Activated CD8-positive, alpha-beta memory T cell treated with anti-CD3 and anti-CD28 coated beads for 48 hours (primary cell): ENCODE results near the gene ADGRL3.
"Not testable (repeated sequence)": the region's sequence is repeated elsewhere in the genome, so short reads cannot be mapped to it uniquely, and the experiment has no call there.

ENCODE experiments used
- DNase-seq, 3 experiments: peaks; one replicate each; pipeline ENCODE4 v3.0.0-alpha.2; 2020; ENCODE audit warnings: low read depth in 2 of 3, low spot score in 2 of 3

Gene ADGRL3

DNA sequence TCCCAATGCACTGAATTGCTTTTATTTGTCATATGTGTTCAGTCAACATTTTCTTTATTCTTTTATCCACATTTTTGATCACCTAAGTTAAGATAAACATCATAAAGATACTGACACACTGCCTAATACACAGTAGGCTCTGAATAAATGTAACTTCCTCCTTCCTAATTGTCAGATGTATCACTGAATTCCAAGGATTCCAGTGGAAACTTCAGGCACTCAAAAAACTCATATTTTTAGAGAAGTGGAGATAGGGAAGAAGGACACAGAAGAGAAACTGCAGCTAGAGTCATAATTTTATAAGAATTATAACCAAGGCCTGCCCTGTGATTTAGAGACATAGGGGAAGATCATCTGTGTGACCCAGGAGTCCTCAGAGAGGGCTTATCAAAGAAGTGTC, 753.3 kb downstream of the ADGRL3 start:
- no peak for DNase-seq

DNA sequence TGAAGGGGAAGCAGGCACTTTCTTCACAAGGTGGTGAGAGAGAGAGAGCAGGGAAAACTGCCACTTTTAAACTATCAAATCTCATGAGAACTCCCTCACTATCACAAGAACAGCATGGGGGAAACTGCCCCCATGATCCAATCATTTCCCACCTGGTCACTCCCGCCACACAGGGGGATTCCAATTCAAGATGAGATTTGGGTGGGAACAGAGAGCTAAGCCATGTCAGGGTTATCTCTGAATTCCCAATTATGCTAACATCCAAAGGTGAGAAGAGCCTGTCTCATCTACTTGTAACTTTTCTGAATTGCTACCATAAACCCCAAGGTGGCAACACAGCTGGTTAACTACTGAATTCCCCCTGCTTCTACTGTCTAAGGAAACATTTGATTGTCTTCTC, 758.5 kb downstream of the ADGRL3 start:
- no peak for DNase-seq

DNA sequence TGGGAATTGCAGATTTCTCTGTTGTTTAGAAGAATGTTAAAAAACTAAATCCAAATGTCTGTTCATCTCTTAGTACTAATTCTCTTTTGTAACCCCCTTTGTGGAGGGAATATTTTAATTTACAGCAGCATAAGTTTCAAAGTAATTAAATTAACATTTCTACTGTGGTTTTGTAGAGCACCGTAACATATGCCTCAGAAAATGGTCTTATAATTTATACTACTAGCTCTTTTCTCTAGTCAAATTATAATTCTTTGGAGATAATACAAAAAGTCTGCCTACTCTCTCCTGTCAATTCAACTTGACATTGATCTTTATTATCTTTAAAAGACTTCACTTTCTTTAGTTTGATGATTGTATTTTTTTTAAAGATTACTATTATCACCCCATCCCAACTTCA, 759.0 kb downstream of the ADGRL3 start:
- no peak for DNase-seq

DNA sequence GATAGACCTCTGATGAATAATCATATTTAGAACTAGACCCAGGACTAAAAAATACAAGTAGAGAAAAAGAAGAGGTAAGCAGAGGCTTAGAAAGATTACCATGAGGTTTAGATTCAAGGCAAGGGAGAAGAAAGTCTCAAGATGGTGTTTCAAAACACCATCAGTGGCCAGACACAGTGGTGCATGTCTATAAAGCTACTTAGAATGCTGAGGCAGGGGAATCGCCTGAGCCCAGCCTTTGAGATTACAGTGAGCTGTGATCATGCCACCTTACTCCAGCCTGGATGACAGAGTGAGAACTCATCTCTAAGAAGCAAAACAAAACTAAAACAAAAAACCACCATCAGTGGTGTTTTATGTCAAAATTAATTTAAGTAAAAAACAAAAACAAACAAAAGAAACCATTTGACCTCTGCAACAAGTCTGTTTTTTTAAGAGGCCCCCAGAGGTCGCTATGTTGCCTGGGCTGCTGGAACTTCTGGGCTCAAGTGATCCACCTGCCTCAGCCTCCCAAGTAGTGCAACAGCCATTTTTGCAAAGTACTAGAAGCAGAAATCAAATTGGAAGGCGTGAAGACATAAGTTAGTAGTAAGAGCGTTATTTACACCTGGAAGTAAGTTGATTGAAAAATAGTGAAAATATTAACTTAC, 784.3 kb downstream of the ADGRL3 start:
- no peak for DNase-seq

DNA sequence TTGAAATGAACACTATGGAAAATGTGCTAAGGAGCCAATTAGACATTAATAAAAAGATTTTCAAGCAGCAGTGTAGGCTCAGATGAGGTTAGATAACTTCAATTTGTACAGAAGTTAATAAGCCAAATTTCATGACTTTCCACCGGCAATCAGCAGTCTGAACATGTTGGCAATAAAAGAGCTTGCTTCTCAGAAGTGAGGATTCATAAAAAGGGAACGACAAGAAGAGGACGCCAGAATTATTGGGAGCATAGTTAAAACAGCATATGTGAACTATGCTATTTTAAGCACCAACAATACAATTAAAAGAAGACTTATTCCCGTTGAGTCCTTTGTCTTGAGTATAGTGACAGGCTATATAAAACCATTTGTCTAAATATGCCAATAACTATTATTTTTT, 785.3 kb downstream of the ADGRL3 start:
- no peak for DNase-seq

DNA sequence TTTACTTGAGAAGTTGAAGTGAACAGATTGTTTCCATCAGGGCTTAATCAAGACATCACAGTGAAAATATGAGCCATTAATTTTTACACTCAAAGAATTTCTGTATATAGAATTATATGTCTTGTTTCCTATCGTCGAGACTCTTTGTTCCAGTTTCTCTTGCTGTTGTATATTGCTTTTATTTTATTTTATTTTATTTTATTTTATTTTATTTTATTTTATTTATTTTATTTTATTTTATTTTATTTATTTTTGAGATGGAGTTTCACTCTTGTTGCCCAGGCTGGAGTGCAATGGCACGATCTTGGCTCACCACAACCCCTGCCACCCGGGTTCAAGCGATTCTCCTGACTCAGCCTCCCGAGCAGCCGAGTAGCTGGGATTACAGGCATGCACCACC, 786.8 kb downstream of the ADGRL3 start:
- not testable (repeated sequence) for DNase-seq

DNA sequence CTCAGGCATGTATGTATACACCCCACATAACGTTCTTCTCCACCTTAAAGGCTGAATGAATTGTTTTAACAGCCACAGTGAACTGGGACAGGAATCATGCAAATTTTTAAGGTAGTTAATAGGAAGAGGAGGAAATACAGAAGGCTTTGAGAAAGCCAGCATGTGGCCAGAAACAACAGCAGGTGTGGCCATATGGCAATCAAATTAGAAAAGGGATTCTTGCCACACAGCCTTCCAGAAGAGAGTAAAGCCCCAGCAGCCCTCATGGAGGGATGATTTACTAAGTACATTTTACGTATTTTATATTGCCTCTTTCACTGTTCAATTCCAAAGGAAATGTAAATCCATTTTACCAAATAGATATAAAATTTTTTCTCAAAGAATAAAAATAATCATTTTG, 792.2 kb downstream of the ADGRL3 start:
- DNase-seq, result no peak

DNA sequence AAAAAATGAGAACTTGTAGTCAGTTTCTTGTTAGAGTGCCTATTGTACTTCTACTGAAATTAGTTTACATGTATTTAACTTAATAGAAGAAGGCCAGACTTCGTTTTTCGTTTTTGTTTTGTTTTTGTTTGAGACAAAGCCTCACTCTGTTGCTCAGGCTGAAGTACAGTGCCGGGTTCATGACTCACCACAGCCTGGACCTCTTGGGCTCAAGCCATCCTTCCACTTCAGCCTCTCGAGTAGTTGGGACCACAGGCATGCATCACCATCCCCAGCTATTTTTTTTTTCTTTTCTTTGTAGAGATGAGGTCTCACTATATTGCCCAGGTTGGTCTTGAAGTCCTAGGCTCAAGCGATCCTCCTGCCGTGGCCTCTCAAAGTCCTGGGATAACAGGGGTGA, 793.9 kb downstream of the ADGRL3 start:
- DNase-seq, result no peak

DNA sequence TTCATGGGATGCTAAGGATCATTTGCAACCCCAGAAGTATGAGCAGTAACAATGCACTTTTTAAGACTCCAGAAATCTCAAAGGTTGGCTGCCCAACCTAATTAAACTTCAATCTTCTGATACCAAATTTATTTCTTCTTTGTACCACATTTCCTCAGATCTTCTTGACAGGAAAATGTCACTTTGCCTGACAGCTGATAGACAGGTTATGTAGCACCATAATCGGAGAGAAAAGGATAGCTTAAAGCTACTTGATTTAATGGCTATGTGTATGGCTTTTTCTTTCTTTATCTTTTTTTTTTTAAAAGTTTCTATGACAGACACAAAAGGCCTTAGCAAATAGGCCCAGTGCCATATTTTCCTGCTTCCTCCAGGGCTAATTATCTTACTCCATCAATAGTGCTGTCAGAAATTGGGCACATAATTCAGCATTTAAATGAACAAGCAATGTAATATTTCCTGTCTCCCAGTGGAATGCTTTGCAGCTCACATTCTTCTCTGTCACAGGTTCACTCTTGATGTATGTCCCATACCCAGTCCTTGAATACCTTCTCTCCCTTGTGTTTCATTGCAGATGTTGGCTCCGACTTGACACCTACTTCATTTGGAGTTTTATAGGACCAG, 795.7 kb downstream of the ADGRL3 start:
- DNase-seq, result no peak

DNA sequence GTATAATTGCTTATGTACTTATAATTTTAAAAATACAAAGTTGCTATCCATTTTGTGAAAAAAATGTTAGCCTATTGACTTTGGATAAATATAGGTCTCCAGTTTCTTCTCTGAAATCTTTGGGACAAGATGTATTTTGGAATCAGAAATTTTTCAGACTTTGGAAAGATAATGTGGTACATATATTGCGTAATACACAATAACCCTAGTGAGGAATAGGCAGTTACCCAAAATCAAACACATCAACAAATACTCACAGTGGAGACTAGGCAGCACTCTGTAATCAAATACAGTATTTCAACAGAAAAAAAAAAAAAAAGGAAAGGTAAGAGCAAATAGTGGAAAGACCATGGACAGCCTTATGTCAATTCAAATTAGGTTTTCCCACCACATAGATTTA, 796.8 kb downstream of the ADGRL3 start:
- no peak for DNase-seq

DNA sequence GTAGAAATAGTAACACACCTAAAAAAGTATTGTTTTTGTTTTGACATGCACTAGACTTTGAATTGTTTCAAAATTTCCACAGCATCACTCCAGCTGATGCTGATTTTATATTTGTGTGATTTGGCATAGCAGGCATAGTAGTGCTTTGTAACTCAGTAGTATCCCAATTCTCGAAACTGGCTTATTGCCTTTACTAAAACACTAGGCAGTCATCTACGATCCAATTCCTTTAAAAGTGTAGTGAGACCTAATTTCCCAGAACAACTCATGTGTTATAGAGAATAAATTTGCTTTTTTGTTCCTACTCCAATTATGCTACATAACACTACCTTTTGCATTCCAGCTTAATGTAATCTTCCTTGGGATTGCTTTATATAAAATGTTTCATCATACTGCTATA, 797.7 kb downstream of the ADGRL3 start:
- no peak for DNase-seq

DNA sequence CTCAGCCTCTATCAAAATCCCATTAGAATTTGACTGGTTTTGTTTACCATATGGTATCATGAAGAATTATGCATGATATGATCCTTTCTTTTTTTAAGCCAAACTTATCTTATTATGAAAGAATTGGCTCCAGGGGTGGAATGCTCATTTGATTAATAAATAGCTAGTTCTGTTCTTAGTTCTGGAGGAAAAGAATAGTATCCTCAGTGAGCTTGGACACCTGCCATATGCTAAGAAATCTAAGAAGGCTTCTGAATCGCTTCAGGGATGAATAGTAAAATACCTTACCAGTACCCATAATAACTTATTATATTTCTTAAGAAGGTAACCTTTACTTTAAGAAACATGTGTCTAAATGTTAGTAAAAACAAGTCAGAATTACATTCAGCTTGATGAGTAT, 803.6 kb downstream of the ADGRL3 start:
- no peak for DNase-seq

DNA sequence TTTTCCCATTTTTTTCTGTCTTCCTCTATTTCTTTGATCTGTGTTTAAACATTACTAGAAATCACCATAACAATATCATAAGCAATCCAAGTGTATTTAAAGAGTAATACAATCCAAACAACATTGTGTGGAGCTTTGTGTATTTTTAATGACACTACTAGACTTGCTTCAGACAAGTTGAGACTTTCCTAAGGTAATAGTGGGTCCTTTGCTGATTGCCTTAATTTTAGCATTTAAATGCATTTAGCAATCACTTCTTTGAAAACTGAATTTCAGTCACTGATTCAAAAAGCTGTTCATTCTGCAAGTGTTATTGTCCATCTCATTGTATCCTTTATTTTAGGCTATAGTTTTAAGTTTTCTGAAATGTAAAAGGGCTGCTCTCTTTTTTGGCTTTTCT, 804.8 kb downstream of the ADGRL3 start:
- DNase-seq, result no peak

DNA sequence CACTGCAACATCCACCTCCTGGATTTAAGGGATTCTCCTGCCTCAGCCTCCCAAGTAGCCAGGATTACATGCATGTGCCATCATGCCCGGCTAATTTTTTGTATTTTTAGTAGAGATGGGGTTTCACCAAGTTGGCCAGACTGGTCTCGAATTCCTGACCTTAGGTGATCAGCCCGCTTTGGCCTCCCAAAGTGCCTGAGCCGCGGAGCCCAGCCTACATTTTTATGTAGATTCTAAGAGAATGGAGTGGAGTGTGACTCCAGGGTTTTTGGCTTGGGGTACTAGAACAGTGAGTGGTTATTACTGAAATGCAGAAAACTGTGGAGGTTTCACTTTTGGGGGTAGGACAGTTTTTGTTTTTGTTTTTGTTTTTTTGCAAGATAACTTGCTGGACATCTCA, 806.0 kb downstream of the ADGRL3 start:
- no peak for DNase-seq

DNA sequence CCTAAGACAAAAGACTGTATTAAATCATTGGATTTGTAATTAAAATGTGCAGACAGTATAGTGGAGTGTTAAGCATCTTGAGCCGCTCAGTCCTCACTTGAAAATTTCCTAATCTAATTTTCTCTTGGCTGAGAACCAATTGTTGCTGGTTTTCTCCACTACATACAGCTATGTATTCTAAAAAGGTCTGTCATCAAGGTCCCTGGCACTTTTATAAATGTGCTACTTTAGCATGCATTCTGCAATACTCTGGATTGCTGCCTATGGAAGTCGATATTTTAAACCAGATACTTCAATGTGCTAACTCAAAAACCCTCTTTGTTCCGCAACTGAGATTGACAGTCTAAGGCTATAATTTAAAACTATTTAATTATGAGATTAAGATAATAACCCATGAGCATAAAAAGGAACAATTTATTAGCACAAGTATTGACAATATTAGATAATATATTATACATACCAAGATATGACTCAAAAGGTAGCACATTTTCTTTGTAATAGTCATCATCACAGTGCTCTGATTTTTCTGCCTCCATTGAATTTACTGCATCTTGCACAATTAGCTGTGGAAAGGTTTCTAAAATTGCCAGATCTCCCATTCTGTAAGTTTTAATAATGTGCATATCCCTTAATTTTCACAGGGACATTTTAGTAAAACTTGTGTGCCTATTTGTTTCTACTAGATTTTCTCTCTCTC, 815.1 kb downstream of the ADGRL3 start:
- DNase-seq, result no peak

DNA sequence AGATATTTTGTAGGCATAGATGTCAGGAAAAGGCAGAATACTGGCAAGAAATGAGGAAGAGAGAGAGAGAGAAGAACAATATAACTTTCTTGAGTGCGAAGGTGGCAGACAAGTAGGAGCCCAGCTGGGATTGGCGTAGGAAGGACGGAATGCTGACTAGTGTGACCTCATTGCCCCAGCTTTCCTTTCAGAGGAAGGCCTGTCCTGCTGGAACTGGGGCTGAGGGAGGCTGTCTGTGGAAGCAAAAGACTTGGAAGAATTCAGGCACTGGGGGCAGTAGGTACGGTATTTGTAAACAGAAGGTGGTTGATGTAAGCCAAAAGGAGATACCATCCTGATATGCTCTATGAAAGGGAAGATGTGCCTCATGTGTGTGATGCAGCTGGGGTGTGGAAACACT, 818.4 kb downstream of the ADGRL3 start:
- no peak for DNase-seq

DNA sequence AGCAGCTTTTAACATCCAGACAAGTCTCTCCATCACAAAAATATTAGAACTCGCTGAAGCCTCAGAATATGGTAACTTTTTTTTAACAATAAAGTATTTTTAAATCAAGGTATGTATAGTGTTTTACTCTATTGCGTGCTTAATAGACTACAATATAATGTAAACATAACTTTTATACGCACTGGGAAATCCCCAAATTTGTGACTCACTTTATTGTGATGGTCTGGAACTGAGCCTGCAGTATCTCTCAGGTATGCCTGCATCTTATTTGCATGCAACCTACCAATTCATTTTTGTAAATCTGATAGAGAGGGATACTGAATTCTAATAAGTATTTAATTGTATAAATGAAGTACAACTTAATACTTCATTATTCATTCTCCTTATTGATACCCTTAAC, 823.5 kb downstream of the ADGRL3 start:
- DNase-seq, result no peak

DNA sequence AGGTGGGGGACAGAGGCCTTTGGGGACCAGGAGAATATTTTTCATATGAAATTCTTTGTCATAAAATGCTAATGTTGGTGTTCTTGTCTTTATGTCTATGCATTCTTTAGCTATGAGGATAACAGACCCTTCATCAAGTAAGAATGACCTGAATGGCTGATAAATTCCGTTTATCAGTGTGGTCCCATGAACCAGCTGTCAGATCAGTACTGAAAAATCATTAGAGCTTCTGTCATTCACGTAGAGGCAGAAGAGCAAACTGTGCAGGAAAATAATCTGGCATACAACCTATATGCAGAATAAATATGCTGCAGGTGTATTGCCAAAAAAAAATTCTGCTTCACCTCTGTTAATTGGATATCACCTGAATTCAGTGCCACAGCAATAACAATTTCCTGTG, 828.6 kb downstream of the ADGRL3 start:
- DNase-seq, result no peak

DNA sequence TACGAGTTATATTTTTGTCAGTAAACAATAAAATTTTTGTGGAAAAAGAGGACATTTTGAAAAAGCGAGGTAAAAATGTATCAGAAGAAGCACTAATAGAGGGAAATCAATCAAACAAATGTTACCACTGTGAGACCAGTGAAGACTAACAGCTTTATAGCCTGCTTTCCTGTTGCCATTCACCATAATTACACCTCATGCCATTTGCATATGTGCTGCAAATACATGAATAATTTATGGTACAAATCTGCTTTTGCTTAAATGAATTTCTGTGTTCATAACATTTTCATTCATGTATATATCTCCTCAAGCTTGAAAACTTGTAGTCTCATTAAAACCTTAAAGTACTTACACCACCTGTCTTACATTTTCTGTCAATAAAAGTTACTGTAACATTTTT, 830.8 kb downstream of the ADGRL3 start:
- no peak for DNase-seq

DNA sequence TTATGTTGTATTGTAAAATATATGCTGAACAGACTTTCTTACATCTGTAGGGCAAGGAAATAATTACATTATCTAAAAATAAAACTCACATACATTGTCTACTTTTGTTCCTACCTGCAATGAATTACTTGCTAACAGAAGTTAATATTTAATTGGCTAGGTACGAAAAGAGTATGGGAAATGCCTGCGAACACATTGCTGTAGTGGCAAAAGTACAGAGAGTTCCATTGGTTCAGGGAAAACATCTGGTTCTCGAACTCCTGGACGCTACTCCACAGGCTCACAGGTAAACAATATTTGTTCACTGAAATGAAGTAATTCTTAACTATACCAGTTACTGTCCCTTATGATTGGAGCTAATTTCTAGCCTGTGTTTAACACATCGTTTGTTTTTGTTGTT, 837.4 kb downstream of the ADGRL3 start:
- DNase-seq, result no peak

DNA sequence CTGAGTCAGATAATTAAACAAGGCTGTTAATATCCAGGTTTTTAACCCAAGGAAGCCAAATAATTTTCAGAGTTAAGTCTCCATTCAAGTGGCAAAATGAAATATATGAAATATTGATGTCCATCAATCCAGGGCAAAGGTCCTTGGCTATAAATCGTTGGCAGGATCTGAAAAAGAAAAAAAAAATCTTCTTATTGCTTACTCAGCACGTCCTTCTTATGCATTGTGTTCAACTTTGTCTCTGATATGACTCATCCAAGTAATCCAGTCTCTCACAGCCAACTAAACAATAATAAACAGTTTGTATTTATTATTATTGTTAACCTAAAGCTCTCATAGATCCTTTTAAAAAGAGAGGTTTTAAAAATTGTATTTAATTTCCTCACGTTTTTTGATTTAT, 851.2 kb downstream of the ADGRL3 start:
- DNase-seq, result no peak

DNA sequence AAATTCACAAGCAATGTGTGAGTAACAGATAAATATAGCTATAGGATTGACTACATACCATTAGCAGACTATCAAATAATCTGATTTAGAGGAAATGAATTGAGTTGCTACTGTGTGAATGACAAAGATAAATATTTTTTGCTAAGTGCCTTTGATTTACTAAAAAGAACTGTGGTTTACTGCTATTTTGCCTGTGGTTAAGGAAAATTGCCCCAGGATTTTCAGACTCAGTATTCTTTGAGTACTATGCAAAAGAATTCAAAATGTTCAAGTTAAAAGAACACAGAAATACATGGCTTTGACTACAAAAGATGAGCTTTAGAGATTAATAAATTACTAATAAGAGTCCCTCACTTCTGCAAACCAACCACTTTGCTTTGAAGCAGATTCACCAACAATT, 853.8 kb downstream of the ADGRL3 start:
- no peak for DNase-seq

DNA sequence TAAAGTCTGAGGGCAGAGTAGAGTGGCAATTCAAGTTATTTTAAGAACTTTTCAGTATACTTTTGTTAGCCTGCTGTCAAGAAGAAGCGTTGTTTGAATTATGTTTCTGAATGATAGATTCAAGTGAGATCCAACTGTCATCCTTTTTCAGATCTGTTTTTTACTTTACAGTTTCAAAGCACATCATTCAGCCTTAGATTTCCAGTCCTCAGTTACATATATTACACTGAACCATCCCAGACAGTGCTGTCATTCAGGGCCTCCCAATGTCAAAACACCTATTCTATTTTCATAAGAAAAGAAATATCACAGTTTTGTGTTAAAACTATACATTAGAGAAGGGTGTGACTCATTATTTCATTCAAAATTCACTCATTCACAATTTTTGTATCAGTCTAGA, 856.9 kb downstream of the ADGRL3 start:
- no peak for DNase-seq
